ENCODE data around the gene TMEM217.

The TMEM217 gene

DNA sequence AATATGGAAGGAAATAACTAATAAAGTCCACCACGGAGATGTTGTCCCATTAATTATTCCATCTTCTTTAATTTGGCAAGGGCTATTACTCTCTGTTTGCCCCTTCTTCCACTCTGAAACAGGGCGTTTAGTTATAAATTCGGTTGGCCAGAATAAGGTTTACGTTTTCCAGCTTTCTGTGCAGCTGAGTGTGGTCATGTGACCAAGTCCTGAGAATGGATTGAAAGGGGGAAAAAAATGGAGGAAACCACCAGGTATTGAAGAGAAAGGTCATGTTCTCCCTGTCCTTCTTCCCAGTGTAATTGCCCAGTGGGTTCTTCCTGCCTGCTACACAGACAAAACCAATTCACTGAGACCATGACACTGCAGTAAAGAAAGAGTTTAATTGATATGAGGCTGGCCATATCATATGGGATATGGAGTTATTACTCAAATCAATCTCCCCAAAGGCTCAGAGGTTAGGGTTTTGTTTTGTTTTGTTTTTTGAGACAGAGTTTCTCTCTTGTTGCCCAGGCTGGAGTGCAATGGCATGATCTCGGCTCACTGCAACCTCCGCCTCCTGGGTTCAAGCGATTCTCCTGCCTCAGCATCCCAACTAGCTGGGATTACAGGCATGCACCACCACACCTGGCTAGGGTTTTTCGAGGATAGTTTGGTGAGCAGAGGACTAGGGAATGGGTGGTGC, 14.7 kb downstream of the TMEM217 start:
- no peak for DNase-seq

DNA sequence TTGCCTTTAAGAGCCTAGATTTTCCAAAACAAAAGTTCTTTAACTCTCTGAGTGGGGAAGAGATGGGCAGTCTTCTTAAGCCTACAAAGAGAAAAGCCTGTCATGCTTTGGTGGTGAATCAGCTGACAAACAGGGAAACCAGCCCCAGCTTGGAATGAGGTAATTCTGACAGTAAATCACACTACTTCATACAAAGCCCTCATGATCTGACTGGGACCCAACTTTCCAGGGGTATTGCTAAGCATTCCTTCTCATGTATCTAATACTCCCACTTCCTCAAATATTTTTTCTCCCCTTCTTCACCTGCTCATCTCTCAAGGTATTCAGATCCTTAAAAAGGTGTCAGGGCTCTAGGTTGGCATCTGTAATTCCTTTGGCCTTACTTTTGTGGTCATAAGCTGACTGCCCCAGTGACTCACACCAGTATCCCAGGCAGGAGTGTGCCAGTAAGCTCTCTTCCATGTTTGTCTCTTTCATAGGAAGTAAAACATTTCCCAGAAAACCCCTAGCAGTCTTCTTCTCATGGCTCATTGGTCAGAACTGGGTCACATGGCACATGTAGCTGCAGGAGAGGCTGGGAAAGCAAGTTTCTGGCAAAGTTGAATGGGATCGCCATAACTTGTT, 15.4 kb downstream of the TMEM217 start:
- peak; percentile 99 for DNase-seq

DNA sequence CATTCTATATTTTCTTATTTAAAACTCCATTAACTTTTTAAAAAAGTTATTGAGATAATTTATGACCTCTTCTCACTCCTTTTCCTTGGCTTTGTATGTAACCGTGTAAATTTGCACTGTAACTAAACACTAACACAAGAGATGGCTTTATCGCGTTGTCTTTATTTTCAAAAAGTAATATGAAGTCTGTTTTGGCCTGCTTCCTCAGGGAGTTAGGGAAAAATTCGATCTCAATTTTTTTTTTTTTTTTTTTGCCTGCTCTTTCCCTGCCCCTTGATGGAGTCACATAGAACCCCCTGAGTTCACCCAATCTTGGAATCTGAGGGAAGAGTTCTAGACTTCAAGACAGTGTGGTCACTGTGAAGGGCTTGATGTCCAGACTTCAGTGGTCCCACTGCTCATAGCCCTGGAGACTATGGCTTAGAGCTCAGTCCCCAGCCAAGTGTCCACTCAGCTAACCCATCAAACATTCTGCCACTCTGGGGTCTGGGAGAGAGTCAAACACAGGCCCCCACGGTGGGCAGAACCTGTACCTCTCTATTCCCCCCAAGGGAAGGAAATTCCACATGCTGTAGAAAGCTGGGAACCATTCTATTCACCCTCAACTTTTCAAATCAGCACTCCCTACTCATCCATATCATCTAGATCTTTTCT, 16.0 kb downstream of the TMEM217 start:
- no peak for DNase-seq

DNA sequence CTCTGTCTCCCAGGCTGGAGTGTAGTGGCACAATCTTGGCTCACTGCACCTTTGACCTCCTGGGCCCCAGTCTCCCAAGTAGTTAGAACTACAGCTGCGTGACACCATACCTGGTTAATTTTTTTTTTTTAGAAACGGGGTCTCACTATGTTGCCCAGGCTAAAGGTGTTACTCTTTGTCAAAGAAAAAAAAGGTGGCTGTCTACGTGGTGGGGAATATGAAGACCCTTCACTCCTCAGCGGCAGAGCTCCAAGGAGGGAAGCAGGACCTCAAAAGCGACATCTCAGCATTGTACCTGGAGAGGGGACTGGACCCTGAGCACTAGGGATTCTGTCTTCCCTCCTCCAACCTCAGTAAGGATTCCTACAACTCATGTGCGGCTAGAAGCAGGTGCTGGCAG, 16.8 kb downstream of the TMEM217 start:
- DNase-seq = no peak

DNA sequence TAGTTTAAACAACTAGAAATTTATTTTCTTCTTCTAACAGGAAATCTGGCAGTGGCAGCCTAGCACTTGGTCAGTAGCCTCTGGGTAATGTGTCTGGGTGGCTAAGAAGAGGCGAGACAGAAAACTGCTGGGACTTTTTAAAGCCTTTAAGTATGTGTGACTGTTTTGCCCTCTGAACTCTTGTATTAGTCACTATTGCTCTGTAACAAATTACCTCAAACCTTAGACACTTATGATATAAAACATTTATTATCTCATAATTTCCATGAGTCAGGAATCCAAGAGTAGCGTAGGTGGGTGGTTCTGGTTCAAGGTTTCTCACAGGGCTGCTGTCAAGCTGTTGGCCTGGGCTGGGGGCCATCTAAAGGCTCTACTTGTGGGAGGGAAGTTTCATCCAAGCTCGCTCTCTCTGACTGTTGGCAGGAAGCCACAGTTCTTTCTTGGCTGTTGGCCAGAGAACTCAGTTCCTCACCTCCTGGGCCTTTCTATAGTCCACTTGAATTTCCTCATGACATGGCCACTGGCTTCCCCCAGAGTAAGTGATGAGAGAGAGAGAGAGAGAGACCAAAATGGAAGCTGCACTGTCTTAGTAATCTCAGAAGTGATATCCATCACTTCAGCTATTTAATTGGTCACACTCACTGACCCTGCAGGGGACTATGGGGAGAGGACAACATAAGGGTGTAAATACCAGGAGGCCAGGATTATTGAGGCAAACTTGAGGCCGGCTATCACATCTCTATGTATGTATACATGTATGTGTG, 17.8 kb downstream of the TMEM217 start:
- peak; percentile 95 for DNase-seq

DNA sequence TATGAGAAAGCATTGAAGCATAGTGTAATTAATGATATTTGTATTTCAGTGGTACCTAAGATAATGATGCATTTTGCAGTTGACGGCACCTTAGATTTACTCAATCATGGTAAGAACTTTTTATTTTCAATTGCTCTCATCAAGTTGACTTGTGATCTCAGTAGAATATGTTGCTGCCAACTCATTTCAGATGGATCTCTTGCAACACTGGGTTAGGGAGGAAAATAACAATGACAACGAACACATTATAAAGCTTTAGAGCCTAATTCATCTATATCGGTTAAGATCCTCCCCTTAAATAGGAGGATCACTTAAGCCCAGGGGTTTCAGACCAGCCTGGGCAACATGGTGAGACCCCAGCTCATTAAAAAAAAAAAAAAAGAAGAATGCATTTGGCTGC, 18.4 kb downstream of the TMEM217 start:
- no peak for DNase-seq

DNA sequence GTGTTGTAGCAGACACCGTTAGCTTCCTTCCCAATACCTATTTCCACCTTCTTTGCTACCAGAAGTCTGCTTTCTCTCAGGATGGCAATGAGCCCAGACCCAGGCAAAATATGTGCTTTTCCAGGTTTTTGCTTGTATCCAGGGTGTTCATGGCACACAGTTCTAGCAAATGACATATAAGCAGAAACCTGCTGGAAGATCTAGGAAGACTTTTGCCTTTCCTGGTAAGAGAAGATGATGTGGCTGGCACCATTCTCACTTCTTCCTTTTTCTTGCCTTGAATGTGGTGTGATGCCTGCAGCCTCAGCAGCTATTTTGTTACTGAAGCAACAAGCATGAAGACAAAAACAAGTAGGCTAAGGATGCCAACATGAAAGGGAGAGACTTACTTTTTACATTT, 19.6 kb downstream of the TMEM217 start:
- no peak for DNase-seq

DNA sequence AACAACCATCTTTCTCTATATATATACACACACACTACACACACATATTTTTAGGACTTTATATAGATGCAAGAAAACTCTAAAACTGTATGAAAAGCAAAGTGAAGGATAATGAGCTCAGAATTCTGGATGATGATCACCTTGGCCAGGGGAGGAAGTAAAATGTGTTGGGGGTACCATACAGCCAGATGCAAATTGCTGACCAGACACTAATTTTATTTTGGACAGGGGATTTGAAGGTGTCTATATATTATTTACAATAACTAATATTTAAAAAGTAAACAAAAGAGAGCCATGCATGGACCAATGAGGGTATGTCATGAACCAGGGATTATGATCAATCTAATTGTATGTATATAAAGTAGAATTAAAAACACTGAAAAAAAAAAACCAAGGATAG, 20.2 kb downstream of the TMEM217 start:
- DNase-seq = no peak

DNA sequence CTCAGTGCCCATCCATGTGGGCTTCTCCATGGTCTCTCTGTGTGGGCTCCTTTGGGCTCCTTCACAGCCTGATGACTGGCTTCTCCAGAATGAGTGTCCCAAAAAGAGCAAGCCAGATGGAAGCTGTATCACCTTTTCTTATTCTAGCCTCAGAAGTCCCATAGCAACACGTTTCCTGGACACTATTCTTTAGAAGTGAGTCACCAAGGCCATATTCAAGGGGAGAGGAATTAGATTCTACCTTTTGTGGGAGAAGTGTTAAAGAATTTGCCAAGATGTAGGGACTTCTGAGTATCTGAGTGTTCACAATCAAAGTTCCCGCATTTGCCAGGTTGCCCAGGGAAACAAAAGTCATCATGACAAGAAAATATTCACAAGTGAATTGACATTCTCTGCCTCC, 21.0 kb downstream of the TMEM217 start:
- peak; percentile 31 for DNase-seq

DNA sequence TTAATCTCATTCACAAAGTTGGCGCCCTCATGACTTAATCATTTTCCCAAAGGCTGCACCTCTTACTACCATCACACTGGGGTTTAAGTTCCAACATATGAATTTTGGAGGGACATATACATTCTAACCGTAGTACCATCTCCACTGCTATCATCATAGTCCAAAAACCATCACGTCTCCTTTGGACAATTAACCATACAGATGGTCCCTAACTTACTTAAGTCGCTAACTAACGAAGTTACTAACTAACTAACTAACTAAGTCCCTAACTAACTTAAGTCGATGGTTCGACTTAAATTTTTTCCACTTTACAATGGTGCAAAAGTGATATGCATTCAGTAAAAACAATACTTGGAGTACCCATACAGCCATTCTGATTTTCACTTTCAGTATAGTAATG, 24.4 kb downstream of the TMEM217 start:
- no peak for DNase-seq

DNA sequence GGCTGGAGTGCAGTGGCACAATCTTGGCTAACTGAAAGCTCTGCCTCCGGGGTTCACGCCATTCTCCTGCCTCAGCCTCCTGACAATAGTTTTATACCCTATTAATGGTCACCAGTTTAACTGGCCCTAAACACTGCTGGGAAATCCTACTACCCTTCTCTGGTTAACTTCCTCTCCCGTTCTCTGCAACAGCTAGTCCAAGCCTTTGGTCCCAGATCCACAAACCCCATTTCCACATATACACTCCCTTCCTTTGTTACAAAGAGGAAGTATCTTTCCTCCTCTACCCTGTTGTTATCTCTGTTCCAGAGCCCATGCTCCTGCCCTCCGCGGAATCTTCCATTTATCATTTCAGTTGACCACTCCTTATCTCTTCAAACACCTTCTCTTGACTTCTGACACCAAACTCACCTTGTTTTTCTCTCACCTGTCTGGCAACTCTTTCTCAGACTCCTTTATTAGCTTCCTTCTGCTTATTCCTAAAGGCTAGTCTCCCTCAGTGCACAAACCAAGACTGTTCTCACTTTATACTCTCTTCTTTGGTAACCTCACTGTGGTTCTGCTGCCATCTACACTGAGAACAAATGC, 25.4 kb downstream of the TMEM217 start:
- no peak for DNase-seq

DNA sequence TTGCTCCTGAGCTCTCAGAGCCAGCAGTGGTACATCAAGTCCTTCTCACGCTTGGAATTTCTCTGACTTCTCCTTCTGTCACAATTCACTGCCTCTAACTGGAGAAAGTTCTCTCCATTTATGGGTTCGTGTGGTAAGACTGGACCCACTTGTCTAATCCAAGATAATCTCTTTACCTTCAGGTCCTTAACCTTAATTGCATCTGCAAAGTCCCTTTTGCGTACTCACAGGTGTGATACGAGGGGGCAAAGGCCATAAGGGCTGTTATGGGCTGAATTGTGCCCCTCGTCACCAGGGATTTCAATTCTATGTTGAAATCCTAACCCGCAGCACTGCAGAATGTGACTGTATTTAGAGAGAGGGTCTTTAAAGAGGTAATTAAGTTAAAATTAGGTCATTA, 27.8 kb downstream of the TMEM217 start:
- no peak for DNase-seq

DNA sequence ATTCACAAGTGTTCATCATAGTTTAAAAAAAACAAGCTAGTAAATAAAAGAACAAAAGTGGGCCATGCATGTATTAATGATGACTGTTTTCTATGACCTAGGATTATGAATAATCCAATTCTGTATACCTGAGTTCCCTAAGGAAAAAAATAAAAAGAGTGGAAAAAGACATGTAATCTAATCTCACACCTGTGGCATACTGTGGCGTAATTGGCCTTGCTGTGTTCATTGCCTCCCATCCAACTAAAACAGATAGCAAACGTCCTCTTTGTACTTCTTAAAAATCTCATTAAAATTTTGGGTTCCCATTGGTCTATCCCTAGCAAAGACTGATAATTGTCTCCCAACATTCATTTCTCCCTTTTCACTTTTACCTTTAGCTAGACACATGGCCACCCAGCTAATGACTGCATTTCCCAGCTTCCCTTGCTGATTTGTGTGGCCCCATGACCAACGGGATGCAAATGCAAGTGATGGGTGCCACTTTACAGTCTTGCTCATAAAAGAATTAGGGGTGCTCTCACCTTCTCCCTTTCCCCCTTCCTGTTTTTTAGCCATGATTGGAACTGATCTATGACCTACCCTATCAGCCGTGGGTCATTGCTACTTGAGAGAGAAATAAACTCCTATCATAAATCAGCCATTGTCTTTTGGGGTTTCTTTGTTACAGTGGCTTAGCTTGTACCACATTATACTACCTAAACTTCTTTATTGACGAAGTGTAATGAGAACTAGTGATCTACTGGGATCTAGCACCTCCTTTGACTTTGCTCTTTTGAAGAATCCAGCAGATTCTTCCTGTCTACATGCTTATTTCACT, 32.4 kb downstream of the TMEM217 start:
- DNase-seq = no peak

DNA sequence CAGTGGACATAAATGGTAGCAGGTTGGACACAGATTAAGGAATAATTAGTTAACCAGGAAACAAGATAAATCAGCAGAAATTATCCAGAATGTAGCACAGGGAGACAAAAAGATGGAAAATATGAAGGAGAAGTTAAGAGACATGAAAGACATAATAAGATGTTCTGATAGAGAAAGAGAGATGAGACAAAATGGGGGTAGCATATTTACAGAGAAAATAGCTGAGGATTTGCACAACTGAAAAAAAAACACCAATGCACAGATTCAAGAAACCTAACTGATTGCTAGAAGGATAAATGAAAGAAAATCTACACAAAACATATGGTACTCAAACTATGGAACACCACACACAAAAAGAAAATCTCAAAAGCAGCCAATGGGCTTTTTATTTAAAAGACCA, 35.0 kb downstream of the TMEM217 start:
- DNase-seq = no peak

DNA sequence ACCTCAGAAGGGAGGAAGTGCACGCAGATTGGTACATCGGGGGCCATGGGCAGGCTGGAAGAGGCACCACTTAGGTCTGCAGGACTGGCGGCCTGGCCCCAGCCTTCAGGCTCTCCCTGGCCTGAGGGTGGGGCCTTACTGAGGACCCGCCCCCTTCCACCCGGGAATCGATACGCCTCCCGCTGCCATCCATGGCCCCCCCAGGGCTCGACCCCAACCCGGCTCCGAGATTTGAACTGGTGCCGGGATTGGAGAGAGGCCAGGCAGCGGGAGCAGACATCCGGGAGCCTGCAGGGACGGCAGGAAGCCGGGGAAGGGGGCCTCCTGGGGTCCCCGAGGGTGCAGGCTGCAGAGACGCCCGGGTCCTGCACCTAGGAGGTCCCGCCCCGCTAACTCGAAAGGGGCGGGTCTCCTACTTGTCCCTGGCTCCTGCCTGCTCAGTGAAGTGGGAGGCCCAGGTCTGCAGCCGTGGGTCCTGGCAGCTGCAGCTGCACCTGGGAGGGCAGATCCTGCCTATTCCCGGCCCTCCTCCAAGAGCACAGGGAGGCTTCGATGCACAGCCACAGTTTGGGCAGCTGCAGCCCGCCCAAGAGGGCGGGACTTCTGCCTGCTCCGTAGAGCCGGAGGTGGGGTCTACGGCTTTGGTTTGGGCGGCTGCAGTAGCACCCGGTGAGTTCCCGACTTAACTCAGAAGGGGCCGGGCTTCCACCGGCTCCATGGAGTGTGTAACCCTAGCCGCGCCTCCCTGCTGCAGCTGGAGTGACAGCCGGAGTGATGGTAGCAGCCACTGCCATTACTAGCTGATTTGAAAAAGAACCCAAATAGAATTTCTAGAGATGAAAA, 35.6 kb downstream of the TMEM217 start:
- DNase-seq = peak; percentile 83

DNA sequence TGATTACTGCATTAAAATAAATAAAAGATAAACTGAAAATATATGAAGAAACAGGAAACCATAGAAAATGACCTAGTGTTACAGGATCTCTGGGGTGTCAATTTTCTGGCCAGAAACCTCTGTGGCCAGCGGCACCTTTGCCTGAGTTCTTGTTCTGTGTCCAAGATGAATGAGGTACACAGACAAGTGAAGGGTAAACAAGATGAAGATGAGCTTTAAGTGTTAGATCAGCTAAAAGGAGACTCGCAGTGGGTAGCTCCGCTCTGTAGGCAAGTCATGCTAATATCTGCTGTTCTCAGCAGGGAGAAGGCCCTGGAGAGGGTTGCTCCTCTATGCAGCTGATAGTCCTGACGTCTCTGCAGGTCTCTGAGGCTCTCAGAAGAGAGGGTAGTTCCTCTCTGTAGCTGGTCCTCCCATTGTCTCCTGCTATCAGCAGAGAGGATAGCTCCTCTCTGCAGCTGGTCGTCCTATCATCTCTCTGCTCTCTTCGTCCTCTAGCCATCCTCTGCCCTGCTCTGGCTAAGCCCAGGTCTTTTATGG, 36.3 kb downstream of the TMEM217 start:
- DNase-seq = no peak

DNA sequence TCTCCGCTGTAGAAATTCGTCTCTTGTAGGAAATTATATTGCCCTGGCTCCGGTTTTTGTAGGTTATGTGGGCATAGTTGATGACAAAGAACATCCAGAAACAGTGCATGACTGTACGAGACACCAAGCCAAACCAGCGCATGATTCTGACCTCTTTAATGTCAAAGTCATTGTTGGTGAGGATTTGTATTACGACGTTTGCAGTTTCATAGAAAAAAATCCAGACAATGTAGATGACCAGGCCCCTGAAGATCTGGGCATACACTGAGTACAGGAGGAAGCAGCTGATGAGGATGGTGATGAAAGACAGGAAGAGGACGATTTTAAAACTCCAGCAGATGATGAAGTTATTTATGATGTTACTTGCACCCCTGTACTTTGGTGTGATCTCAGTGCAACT, 39.4 kb downstream of the TMEM217 start:
- DNase-seq = no peak

DNA sequence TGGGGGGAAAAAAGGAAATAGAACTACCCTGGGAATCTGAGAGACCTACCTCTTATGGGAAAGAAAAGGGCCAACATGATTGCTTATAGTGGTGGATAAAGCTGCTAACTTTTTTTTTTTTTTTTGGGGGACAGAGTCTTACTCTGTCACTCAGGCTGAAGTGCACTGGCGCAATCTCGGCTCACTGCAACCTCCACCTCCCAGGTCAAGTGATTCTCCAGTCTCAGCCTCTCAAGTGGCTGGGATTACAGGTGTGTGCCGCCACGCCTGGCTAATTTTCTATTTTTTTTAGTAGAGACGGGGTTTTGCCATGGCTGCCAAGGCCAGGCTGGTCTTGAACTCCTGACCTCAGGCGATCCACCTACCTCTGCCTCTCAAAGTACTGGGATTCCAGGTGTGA, 39.9 kb downstream of the TMEM217 start:
- DNase-seq = no peak

DNA sequence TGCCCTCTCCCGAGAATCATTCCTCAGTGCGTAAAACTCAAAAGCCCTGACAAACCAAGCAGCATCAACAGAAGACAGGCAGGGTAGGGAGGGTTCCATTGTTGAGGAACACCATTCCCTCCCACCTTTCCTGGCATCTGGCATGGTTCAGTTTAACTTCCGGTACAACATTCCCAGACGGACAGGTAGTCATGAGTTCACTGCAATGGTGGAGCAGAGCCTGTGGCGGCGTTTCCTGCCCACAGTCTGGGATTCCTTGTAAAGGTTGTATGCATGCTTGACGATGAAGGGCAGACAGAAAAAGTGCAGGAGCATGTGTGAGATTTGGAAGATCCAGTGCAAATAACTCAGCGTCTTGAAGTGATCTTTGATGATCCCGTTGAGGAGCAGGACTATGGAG, 45.7 kb downstream of the TMEM217 start:
- DNase-seq = no peak

DNA sequence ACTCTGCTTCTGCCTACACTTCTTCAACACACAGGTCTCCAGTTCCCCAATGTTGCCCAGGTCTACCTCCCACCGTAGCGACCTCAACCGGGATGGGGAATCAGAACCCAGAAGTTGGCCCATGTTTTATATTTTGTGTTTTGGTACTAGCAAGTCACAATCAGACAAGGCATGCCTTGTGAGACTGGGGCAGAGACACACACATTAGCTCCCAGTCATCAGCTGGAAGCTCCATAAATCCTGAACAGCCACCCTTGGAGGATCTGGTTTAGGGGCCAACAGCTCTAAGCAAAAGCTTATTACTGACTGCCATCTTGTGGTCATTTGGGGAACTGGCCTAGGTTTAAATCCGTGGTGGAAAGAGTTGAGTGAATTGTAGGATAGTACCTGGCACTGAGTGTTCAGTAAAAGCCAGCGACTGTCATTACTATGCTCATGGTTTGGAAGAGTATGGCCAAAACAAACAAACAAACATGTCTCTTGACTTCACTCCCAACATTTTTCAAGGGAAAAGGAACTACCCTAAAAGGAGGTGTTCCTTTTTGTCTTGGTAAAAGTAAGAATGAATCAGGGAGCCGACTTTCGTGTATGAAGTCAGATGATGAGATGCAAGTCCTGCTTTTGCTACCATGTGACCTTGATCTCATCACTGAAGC, 47.5 kb downstream of the TMEM217 start:
- peak; percentile 79 for DNase-seq

Measured in fibroblast of skin of back (primary cell).